ENCODE data around the gene TEFM.

TEFM gene

DNA sequence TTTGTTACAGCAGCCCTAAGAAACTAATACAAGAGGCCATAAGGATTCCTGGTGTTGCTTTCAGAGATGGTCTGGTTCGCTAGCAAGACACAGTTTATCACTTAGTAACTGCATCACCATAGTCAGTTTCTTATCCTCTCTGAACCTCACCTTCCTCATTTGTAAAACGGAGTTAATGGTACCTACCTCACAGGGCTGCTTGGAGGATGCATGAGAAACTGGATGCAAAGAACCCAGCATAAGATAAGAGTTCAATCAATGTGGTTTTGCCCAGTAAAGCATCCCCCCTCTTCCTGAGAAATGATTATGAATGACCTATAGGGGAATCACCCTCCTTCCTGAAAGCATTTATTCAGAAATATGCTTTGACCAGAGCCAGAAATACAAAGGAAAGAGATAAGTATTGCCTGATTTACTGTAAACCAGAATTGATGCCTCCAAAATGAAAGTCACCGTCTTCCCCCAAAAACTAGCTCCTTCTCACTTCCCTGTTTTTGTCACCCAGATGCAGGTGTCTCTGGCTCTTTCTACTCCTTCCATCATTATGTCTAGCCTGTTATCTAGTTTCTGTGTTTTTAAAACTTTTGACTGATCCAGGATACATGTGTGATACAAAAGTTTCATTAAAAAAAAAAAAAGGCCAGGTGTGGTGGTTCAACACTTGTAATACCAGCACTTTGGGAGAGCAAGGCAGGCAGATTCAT, 2.8 kb upstream of the TEFM start:
- Histone ChIP-seq H3K36me3 (ENCODE audit: insufficient read depth, low read length) (peaks cover under 1% of the 10 kb centered on the region; the same call in 1 of the 2 replicates), H3K4me1 (ENCODE audit: insufficient read depth, low read length) (no peaks in the 10 kb centered on the region), H3K9ac (ENCODE audit: low read depth, low read length) (no peak overlapping the region), H3K9me3 (ENCODE audit: control insufficient read depth, insufficient read depth, low read length) (no peaks in the 10 kb centered on the region)

- no peaks in the 10 kb centered on the region for H3K9me3 ChIP-seq (ENCODE audit: control insufficient read depth, insufficient read depth, low read length)
- peaks cover 9% of the 10 kb centered on the region for H3K36me3 ChIP-seq (ENCODE audit: insufficient read depth, low read length)
- no peaks in the 10 kb centered on the region for H3K4me1 ChIP-seq (ENCODE audit: insufficient read depth, low read length)
- peak overlapping the region; percentile 97 for H3K9ac ChIP-seq (ENCODE audit: low read depth, low read length)
Observed at GRCh38 chr17:30905742-30906100, 317 bp downstream of the TEFM start.

GRCh38 chr17:30897311-30897710, 8.7 kb downstream of the TEFM start:
- Histone ChIP-seq H3K9me3 (ENCODE audit: control insufficient read depth, insufficient read depth, low read length) (no peaks in the 10 kb centered on the region), H3K4me1 (ENCODE audit: insufficient read depth, low read length) (no peaks in the 10 kb centered on the region), H3K9ac (ENCODE audit: low read depth, low read length) (no peak overlapping the region), H3K36me3 (ENCODE audit: insufficient read depth, low read length) (peaks cover 16% of the 10 kb centered on the region)

GRCh38 chr17:30894236-30894635, 11.8 kb downstream of the TEFM start:
- H3K36me3 ChIP-seq (ENCODE audit: insufficient read depth, low read length), result peaks cover 11% of the 10 kb centered on the region
- H3K9me3 ChIP-seq (ENCODE audit: control insufficient read depth, insufficient read depth, low read length), result no peaks in the 10 kb centered on the region
- no peak overlapping the region for H3K9ac ChIP-seq (ENCODE audit: low read depth, low read length)
- H3K4me1 ChIP-seq (ENCODE audit: insufficient read depth, low read length), result no peaks in the 10 kb centered on the region

GRCh38 chr17:30886187-30886586, 19.9 kb downstream of the TEFM start:
- peaks cover 2% of the 10 kb centered on the region for H3K36me3 ChIP-seq (ENCODE audit: insufficient read depth, low read length)
- no peaks in the 10 kb centered on the region for H3K4me1 ChIP-seq (ENCODE audit: insufficient read depth, low read length)
- no peaks in the 10 kb centered on the region for H3K9me3 ChIP-seq (ENCODE audit: control insufficient read depth, insufficient read depth, low read length)

GRCh38 chr17:30869005-30869404, 37.0 kb downstream of the TEFM start:
- H3K9me3 ChIP-seq (ENCODE audit: control insufficient read depth, insufficient read depth, low read length), result no peaks in the 10 kb centered on the region
- no peaks in the 10 kb centered on the region for H3K4me1 ChIP-seq (ENCODE audit: insufficient read depth, low read length)
- peaks cover 17% of the 10 kb centered on the region for H3K36me3 ChIP-seq (ENCODE audit: insufficient read depth, low read length)
- H3K9ac ChIP-seq (ENCODE audit: low read depth, low read length), result no peak overlapping the region

More at GRCh38 chr17:30886187-30886586, 19.9 kb downstream of the TEFM start:
- no peak overlapping the region for H3K9ac ChIP-seq (ENCODE audit: low read depth, low read length)

DNA sequence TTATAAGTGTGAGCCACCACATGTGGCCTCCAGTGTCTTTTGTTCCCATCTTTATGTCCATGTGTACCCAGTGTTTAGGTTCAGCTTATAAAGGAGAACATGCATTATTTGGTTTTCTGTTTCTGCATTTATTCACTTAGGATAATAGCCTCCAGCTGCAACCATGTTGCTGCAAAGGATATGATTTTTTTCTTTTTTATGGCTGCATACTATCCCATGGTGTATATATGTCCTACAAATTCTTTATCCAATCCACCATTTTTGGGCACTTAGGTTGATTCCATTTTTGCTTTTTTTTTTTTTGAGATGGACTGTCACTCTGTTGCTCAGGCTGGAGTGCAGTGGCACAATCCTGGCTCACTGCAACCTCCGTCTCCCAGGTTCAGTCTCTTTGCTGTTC, 41.4 kb downstream of the TEFM start:
- H3K9me3 ChIP-seq (ENCODE audit: control insufficient read depth, insufficient read depth, low read length), result no peaks in the 10 kb centered on the region
- no peaks in the 10 kb centered on the region for H3K4me1 ChIP-seq (ENCODE audit: insufficient read depth, low read length)
- no peak overlapping the region for H3K9ac ChIP-seq (ENCODE audit: low read depth, low read length)
- H3K36me3 ChIP-seq (ENCODE audit: insufficient read depth, low read length), result peaks cover 16% of the 10 kb centered on the region

- Histone ChIP-seq H3K4me1 (ENCODE audit: insufficient read depth, low read length) (no peaks in the 10 kb centered on the region), H3K36me3 (ENCODE audit: insufficient read depth, low read length) (peaks cover 9% of the 10 kb centered on the region; the same call in 1 of the 2 replicates)
Observed at GRCh38 chr17:30858556-30859250, 47.3 kb downstream of the TEFM start.

DNA sequence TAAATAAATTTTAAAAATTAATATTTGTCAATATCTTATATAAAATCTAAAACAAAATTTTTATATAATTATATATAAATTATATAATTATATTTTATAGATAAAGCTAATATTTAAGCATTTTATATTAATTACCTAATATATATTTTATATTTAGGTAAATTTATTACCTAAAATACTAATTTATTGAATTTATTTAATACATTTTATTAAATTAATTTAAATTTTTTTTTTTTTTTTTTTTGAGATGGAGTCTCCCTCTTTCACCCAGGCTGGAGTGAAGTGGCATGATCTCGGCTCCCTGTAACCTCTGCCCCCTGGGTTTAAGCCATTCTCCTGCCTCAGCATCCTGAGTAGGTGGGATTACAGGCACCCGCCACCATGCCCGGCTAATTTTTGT, 51.9 kb downstream of the TEFM start:
- no peaks in the 10 kb centered on the region for H3K4me1 ChIP-seq (ENCODE audit: insufficient read depth, low read length)
- no peaks in the 10 kb centered on the region for H3K9me3 ChIP-seq (ENCODE audit: control insufficient read depth, insufficient read depth, low read length)
- H3K9ac ChIP-seq (ENCODE audit: low read depth, low read length), result no peak overlapping the region
- H3K36me3 ChIP-seq (ENCODE audit: insufficient read depth, low read length), result peaks cover 9% of the 10 kb centered on the region; the same call in 1 of the 2 replicates

More at GRCh38 chr17:30858556-30859250, 47.3 kb downstream of the TEFM start:
- Histone ChIP-seq H3K9me3 (ENCODE audit: control insufficient read depth, insufficient read depth, low read length) (no peaks in the 10 kb centered on the region), H3K9ac (ENCODE audit: low read depth, low read length) (no peak overlapping the region)

Data from ES-I3 (cell line).